GM10847 (cell line): Measurements from ENCODE around the gene ANXA9.

Experiments
- POLR2A ChIP-seq: IDR thresholded peaks from 2 replicates; pipeline ENCODE4 v1.6.1; 2011; ENCODE audit not compliant: insufficient read length; ENCODE audit errors: extremely low read depth

Gene ANXA9

DNA sequence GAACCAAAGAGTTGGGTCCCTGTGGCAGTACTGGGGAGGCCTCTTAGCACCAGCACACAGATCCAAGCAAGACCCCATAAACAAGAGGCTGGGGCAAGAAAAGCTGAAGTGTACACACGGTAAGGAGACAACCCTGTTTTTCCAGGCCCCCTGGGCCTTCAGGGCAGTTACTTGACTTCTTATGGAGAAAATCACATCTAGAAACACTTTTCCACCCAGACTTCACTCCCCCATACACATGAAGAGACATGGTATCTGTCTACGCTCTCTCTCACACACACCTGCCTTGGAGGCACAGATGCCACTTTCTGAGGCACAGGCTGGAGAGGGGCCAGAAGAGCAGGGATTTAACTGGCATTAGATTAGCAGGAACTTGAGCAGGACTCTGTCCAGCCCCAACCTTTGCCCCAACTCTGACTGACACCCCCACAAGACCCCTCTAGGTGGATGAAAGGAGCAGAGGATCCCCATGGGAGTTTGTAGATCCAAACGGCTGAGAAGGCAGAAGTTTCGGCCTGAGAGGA, 9.6 kb upstream of the ANXA9 start:
- TF ChIP-seq POLR2A, result no peak

DNA sequence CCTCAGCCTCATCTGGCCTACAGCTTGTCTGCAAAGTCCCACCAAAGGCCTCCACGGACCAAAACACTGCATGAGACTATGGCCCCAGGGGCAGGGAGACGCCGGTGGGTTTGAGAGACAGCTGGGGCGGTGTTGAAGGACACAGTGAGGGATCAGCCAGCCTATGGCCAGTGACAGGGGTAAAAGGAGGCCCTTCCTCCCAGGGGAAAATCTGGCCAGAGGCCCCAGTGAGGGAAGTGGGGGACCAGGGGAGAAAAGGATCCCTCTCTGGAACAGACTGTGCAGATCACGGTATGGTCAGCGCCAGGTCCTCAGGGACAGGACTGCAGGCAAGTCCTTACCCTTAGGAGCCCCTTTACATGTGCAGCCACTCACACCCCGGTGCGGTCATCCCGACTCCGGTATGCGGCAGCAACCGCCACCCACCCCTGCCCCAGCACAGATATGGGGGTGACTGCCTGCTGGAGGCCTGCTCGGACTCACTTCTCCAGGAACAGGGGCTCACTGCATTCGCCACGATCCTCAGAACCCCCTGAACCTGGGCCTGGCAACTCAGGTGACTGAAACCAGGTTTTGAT, 8.7 kb upstream of the ANXA9 start:
- TF ChIP-seq POLR2A, result no peak

DNA sequence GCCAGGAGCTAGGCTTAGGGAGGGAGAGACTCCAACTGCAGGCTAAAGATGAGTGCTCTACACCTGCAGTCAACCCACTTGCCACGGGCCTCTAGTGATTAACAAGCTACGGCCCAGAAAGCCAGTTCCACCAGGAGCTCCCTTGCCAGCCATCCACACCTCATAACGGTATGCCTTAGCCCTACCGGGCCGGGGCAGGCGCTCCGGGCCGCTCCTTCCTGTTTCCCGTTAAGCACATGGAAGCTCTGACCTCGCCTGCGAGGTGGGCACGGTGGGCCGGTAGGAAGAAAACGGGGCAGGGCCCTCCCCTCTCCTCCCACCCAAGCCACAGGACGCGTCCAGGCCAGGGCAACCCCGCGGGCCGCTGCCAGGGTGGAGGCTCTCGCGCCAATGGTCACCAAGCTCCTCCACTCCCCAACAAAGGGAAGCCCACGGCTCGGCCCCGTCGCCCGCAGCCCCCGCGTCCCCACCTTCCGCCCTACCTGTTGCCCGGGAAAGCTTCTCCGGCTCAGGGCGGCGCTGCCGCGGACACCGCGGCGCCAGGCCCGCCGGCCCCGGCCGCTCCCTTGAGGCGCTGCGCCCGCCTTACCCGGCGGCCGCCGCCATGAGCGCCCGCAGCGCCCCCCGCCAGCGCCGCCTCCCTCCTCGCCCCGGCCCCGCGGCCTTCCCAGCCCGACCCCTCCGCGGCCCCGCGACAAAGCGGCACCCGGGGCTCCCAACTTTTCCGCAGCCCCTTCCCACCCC, 8.1 kb upstream of the ANXA9 start:
- no peak for TF ChIP-seq POLR2A

DNA sequence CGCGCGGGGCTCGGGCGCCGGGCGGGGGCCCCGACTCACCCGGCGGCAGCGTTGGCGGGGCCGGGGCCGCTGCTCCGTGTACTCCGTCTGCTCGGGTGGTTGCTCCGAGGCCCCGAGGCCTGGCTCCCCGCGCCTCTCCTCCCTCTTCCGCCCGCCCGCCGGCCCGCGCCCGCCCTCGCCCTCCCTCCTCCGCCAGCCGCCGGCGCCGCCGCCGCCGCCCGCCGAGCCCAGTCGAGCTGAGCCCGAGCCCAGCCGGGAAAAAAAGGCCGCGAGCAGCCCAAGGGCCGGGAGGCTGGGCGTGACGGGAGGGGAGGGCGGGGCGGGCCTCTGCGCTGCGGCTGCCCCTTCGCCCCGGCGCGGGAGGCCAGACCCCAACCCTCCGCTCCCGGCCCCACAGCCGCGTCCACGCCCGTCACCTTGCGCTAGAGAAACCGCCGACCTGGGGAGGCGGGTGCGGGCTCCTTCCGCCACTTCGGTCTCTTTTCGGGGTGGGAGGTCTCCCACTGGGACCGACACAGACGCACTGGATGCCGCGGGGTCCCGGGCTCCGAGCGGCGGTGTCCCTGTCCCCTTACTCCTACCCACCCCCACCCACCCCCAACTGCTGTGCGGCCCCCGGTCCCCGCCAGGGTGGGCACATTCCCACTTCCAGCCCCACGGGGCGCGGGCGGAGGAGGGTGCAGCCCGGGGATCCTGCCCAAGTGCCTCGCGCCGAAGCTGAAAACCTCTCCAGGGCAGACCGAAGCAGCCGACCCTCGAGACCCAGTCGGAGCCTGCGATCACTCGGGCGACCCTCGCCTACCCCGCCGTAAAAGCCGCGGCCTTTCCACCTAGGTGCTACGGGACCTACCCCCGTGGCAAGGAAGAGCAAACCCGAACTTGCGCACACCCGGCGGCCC, 7.3 kb upstream of the ANXA9 start, which contains the start of gene CERS2:
Gene CERS2 (minus strand): TSS at position 256 of the 899 bp plus-strand sequence. CDS start 5,745 bp downstream, outside the sequence.
- peak; percentile 45 for TF ChIP-seq POLR2A

DNA sequence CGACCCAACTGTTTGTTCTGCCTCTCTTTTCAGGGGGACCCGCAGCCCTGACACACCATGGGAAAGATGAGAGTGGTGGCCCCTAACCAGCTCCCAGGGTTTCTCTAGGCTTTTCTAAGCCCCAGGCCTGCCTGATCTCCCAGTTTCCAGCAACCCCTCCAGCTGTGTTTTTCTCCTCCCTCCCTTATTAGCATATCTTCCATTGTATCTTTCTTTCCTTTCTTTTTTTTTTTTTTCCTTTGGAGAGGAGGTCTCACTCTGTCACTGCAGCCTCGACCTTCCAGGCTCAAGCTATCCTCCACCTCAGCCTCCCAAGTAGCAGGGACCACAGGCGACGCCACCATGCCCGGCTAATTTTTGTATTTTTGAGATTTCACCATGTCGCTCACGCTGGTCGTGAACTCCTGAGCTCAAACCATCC, 5.7 kb upstream of the ANXA9 start:
- TF ChIP-seq POLR2A, result no peak

DNA sequence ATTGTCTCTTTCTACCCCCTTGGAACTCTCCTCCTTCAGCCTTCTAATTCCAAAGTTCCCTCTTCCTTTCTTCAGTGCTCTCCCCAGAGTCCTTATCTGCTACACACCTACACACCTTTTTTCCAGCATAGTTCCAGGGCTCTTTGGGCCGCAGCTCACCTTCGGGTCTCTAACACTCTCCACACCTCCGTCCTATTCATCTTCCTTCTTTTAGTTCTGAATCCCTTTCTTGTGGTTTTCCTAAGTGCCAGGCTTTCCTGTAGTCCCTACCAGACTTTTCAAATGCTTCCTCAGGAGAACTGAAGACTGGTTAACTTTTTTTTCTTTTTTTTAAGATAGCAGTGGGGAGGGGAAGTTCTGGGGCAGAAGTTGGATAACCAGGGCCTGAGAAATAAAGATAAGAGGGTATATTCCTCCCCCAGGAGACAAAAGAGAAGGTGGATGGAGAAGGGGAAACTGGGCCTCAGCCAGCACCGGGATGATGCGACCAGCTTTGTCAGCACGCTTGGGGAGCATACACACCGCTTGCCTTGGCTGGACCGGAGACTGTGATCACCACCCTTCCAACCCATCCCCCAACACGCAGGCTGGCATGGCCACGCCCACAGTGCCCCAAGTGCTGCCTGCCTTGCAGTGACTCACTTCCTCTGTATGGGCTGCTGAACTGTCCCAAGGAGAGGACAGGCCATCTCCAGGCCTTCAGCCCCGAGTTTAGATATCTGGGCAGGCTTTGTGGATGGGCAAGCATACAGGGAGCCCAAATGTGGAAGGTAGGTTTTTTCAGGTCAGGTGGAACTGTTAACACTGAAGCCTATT, 5.0 kb upstream of the ANXA9 start:
- no peak for TF ChIP-seq POLR2A

DNA sequence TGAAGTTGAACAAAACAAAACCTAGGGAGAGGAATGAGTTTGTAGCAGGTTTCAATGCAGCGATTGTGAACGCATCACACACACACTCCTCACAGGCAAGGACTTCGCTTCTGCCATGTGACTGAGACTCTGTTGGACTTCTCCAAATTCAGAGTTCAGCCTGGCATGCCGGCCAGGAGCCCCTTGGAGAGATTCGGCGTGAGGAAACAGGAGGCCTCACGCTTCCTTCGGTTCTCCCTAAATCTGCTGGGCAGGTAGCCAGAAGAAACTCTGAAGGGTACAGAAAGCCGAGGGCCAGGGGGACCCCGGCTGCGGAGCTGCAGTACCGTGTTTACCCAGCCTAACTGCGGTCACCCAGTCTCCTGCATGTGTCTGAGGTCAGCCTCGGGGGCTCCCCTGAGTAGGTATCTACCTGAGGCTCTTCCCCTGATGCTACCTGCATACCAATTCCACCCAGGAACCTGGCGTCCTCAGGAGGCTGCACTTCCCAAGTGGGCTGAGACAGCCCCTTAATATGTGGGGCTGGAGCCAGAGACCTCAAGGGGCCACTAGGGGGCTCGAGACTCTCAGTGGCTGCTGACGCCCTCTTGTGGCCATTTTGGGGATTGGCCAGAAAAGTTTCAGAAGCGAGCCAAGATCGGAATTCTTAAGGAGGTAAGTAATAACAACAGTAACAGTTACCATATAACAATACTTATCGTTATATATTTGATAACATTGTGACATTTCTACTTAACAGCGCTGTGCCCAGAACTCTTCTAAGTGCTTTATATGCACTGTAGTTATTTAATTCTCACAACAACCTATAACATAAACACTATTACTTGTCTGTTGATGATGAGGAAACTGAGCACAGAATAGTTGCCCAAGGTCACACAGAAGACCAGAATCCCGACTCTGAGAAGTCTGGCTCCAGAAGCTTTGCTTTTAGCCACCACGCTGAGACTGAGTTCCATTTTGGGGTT, 2.7 kb upstream of the ANXA9 start:
- TF ChIP-seq POLR2A, result no peak

DNA sequence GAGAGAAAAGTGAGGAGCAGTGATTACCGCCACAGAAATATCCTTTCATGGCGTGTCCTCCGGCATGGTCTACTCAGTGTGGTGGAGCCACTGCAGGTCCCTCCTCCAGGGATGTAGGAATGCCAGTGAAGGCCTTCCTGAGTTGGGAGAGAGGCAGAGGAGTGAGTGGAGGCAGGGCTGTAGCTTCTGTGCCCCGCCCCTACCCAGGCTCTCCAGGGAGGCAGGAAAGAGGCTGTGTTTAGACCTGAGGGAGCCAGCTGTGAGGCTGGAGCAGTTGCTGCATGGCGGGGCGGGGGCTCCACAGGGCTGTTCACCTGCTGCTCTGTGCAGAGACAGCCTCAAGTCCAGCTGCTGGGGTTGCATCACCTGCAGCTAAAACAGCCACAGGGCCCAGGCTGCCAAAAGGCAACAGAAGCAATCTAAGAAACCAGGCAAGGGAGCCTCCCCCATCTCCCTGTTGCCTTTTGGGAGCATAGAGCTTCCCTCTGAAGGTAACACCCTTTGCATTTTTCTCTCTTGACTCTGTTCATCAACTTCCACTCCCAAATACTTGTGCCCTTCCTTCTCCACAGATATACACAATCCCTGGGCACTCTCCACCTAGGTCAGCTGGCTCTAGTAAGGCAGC, 801 bp upstream of the ANXA9 start:
- TF ChIP-seq POLR2A, result no peak

DNA sequence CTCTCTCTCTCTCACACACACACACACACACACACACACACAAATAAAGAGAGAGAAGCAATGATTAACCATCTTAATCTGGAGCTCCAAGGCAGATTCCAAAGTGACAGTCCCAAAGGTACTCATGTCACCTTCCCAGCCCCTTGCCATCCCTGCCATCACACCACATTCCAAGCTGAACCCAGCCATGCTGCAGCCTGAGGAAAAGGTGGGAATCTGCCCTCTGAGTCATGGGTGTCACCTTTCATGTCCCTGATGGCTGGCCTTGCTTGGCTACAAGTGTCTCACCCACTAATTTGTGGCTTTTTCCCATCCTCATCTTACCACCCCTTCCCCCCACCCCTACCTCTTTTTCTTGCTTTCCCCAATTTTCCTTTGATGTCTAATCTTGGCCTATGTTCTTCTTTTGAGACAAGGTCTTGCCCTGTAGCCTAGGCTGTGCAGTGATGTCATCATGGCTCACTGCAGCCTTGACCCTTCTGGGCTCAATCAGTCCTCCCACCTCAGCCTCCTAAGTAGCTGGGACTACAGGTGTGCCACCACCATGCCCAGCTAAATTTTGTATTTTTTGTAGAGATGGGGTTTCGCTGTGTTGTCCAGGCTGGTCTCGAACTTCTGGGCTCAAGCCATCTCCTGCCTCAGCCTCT, 3.2 kb downstream of the ANXA9 start:
- no peak for TF ChIP-seq POLR2A

DNA sequence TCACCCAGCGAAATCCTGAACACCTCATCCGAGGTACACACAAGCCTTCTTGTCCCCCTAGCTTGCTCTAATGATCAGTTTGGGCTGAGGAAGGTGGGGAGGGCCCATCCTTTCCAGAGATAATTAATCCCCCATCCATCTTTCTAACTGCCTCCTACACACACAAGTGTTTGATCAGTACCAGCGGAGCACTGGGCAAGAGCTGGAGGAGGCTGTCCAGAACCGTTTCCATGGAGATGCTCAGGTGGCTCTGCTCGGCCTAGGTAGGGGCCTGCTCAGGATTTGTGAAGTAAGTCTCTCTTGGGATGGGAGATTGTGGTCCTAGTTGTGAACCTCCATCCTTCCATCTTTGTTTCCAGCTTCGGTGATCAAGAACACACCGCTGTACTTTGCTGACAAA, 5.8 kb downstream of the ANXA9 start:
- TF ChIP-seq POLR2A, result no peak

DNA sequence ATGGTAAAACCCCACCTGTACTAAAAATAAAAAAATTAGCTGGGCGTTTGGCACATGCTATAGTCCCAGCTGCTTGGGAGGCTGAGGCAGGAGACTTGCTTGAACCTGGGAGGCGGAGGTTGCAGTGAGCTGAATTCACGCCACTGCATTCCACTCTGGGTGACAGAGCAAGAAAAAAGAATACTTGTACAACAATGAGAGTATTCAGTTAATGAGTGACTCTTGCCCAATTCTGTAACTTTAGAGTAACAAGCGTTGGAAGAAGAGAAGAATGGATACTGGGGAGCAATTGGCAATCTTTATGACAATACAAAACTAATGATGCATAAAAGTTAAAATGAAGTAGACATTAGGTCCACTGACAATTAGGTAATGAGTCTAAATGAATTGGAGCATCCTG, 10.5 kb downstream of the ANXA9 start:
- no peak for TF ChIP-seq POLR2A

DNA sequence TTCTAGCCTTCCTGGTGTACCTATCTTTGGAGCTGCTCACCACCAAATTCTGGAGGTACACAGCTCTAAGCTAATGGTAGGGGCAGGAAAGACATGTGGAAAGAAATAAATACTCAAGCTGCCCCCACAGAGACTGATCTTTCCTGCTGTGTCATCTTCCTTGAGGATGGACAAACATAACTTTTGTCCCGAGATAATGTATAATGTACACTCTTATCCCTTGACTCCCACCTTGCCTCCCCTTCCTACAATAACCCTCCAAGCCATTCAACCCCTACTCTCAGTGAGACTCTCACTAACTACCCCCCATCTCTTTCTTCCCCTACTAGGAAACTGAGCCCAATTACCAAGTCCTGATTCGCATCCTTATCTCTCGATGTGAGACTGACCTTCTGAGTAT, 12.2 kb downstream of the ANXA9 start:
- TF ChIP-seq POLR2A, result no peak

DNA sequence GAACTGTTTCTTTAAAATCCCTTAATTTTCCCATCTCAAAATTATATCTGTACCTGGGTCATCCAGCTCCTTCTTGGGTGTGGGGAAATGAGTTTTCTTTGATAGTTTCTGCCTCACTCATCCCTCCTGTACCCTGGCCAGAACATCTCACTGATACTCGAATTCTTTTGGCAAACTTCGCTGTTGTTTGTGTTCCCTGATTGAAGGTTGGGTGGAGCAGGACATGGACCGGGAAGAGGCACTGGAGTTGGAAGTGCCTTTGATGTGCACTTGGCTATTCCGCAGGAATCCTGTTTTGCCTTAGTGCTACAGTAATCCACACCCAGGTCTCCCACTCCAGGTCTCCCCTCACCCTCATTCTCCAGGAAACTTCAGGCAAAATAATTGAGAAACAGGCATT, 13.4 kb downstream of the ANXA9 start:
- no peak for TF ChIP-seq POLR2A
